ENCODE data around the gene TP53AIP1.

TP53AIP1 gene

GRCh38 chr11:128905345-128906184, 37.1 kb downstream of the TP53AIP1 start:
- peak overlapping the region; percentile 46 for H3K4me3 ChIP-seq (ENCODE audit: low read depth, low read length)

GRCh38 chr11:128904656-128905344, 37.9 kb downstream of the TP53AIP1 start:
- peak overlapping the region; percentile 46 for H3K4me3 ChIP-seq (ENCODE audit: low read depth, low read length)
- no peak for TF ChIP-seq CTCF (IDR thresholded peaks at IDR 0.05; ENCODE audit: low read depth, low read length)

More at GRCh38 chr11:128905345-128906184, 37.1 kb downstream of the TP53AIP1 start:
- TF ChIP-seq CTCF (IDR thresholded peaks at IDR 0.05; ENCODE audit: low read depth, low read length): peak; percentile 29; the same call in 1 of the 2 replicates

GRCh38 chr11:128904303-128904655, 38.4 kb downstream of the TP53AIP1 start:
- H3K4me3 ChIP-seq (ENCODE audit: low read depth, low read length): no peak overlapping the region
- no peak for TF ChIP-seq CTCF (IDR thresholded peaks at IDR 0.05; ENCODE audit: low read depth, low read length)

GRCh38 chr11:128903248-128904061, 39.2 kb downstream of the TP53AIP1 start:
- H3K4me3 ChIP-seq (ENCODE audit: low read depth, low read length): no peak overlapping the region
- TF ChIP-seq CTCF (IDR thresholded peaks at IDR 0.05; ENCODE audit: low read depth, low read length): no peak

- TF ChIP-seq CTCF (IDR thresholded peaks at IDR 0.05; ENCODE audit: low read depth, low read length): no peak
- no peak overlapping the region for H3K4me3 ChIP-seq (ENCODE audit: low read depth, low read length)
Observed at GRCh38 chr11:128902515-128903066, 40.1 kb downstream of the TP53AIP1 start.

- TF ChIP-seq CTCF (IDR thresholded peaks at IDR 0.05; ENCODE audit: low read depth, low read length): no peak
- H3K4me3 ChIP-seq (ENCODE audit: low read depth, low read length): no peak overlapping the region
Observed at GRCh38 chr11:128901653-128902514, 40.8 kb downstream of the TP53AIP1 start.

Data from WI38 (cell line).